Keratinocyte (primary cell): ENCODE data around the gene JAKMIP3. TPM values are rescaled to one million over a fixed set of nuclear protein-coding genes. Genes with fewer than 3 reads are reported as not detected.

Source experiments
- DNase-seq: peaks from one replicate; pipeline ENCODE4 v3.0.0-alpha.2; 2011; ENCODE audit warnings: low read depth, missing footprints, low spot score
- FAIRE-seq: peaks from 2 replicates; lab custom pipeline; 2011; peaks lifted over from hg19 to GRCh38; lab: Jason Lieb, UNC
- H2AFZ ChIP-seq: 2 replicates; pipeline ENCODE4 v1.6.0; 2012; ENCODE audit warnings: low read length, control low read depth, inconsistent platforms; ENCODE audit not compliant: control insufficient read depth
- H3K27ac ChIP-seq: 2 replicates; pipeline ENCODE4 v1.5.1; 2011; ENCODE audit warnings: low read length; ENCODE audit not compliant: control insufficient read depth, insufficient read depth
- H3K27me3 ChIP-seq: 3 replicates; pipeline ENCODE4 v1.6.0; 2011; ENCODE audit warnings: low read length; ENCODE audit not compliant: control insufficient read depth, insufficient read depth; ENCODE audit errors: extremely low read depth
- H3K36me3 ChIP-seq, 2 experiments: 2 replicates in 1 of 2; 3 replicates in 1 of 2; pipeline ENCODE4 v1.5.1; 2011; ENCODE audit warnings: low read length in 2 of 2, mild to moderate bottlenecking in 1 of 2; ENCODE audit not compliant: control insufficient read depth in 2 of 2, insufficient read depth in 2 of 2; ENCODE audit errors: extremely low read depth in 1 of 2
- H3K4me1 ChIP-seq: 3 replicates; pipeline ENCODE4 v1.5.1; 2011; ENCODE audit warnings: low read length; ENCODE audit not compliant: control insufficient read depth, insufficient read depth; ENCODE audit errors: extremely low read depth
- H3K4me2 ChIP-seq: 3 replicates; pipeline ENCODE4 v1.6.0; 2011; ENCODE audit warnings: low read depth, low read length; ENCODE audit not compliant: control insufficient read depth, insufficient read depth; ENCODE audit errors: extremely low read depth
- H3K4me3 ChIP-seq, 3 experiments: fragments of 200-600 bp in 1 of 3; sonication (generic) in 1 of 3; 2 replicates in 2 of 3; 3 replicates in 1 of 3; pipeline ENCODE4 v1.5.1; 2011 to 2016; ENCODE audit warnings: low read length in 3 of 3, mild to moderate bottlenecking in 3 of 3, control low read depth in 2 of 3, inconsistent platforms in 1 of 3, low read depth in 1 of 3, mixed read lengths in 1 of 3, mixed run types in 1 of 3, moderate library complexity in 1 of 3; ENCODE audit not compliant: control insufficient read depth in 2 of 3, insufficient read depth in 2 of 3; ENCODE audit errors: extremely low read depth in 1 of 3
- H3K79me2 ChIP-seq: 2 replicates; pipeline ENCODE4 v1.6.0; 2012; ENCODE audit warnings: low read length; ENCODE audit not compliant: control insufficient read depth, insufficient read depth
- H3K9ac ChIP-seq: 3 replicates; pipeline ENCODE4 v1.6.0; 2011; ENCODE audit warnings: low read length; ENCODE audit not compliant: control insufficient read depth, insufficient read depth; ENCODE audit errors: extremely low read depth
- H3K9me1 ChIP-seq: 3 replicates; pipeline ENCODE4 v1.6.0; 2011; ENCODE audit warnings: low read length; ENCODE audit not compliant: control insufficient read depth, insufficient read depth; ENCODE audit errors: extremely low read depth
- H3K9me3 ChIP-seq: 2 replicates; pipeline ENCODE4 v1.5.1; 2012; ENCODE audit warnings: low read depth, low read length; ENCODE audit not compliant: control insufficient read depth
- H4K20me1 ChIP-seq: 3 replicates; pipeline ENCODE4 v1.6.0; 2011; ENCODE audit warnings: low read length; ENCODE audit not compliant: control insufficient read depth, insufficient read depth; ENCODE audit errors: extremely low read depth
- CTCF ChIP-seq, 3 experiments: IDR thresholded peaks in 1 of 3; conservative IDR thresholded peaks in 1 of 3; optimal IDR thresholded peaks in 1 of 3; 2 replicates in 2 of 3; 3 replicates in 1 of 3; pipeline versions ENCODE3 to v1.5.1; 2011; ENCODE audit warnings: low read length in 3 of 3, mild to moderate bottlenecking in 3 of 3, moderate library complexity in 2 of 3, control low read depth in 1 of 3, inconsistent platforms in 1 of 3; ENCODE audit not compliant: insufficient read depth in 2 of 3; ENCODE audit errors: extremely low read depth in 1 of 3
- EZH2 ChIP-seq: IDR thresholded peaks from one replicate; pipeline ENCODE4 v1.6.1; 2012; ENCODE audit warnings: inconsistent platforms, mild to moderate bottlenecking, low read length, moderate library complexity
- dilution Hi-C: fragments of 300-500 bp; cut with MboI; formaldehyde crosslinking; loops from one replicate; pipeline ENCODE4 v1.7.0; 2020; ENCODE audit warnings: low sequenced_read_pairs; ENCODE audit not compliant: extremely low pct_ligation_motif_present
- polyA plus RNA-seq, 5 experiments: library from polyadenylated mRNA; depleted of rRNA in 3 of 5; stranded (reverse) in 3 of 5; stranded (forward) in 1 of 5; unstranded in 1 of 5; fragments of >200 nt; gene quantifications; 1 replicate in 1 of 5; 2 replicates in 3 of 5; 3 replicates in 1 of 5; pipeline versions ENCODE4 v1.2.1 to v1.2.3, GENCODE V29; 2011 to 2012; ENCODE audit warnings: missing spikeins in 2 of 5, low read depth in 1 of 5, low replicate concordance in 1 of 5

Gene JAKMIP3
- polyA plus RNA-seq, 1 donor (not counting 4 experiments of a cell fraction or from before 2014, with no cell fraction given), result 0.05 TPM

GRCh38 chr10:132037676-132037975 is 28.1 kb upstream of the JAKMIP3 start:
- Histone ChIP-seq H3K9ac (no peak overlapping the region), H3K4me3 (no peak overlapping the region), H3K9me3 (no peaks in the 10 kb centered on the region), H3K4me1 (no peaks in the 10 kb centered on the region), H3K4me2 (no peak overlapping the region), H3K36me3 (no peaks in the 10 kb centered on the region), H4K20me1 (no peaks in the 10 kb centered on the region), H3K27ac (no peak overlapping the region), H3K27me3 (peaks cover 34% of the 10 kb centered on the region), H3K9me1 (no peaks in the 10 kb centered on the region), H3K79me2 (no peaks in the 10 kb centered on the region), H2AFZ (no peak overlapping the region)
- DNase-seq, result no peak
- no peak for FAIRE-seq
- dilution Hi-C loops, result no loop called here
- TF ChIP-seq CTCF (optimal IDR thresholded peaks at IDR 0.05 in 1 of 3, IDR thresholded peaks at IDR 0.05 in 1 of 3, conservative IDR thresholded peaks at IDR 0.05 in 1 of 3; ENCODE audit: extremely low read depth in 1 of 3, insufficient read depth in 2 of 3, low read length in 3 of 3), result no peak
- no peak for TF ChIP-seq EZH2

- Histone ChIP-seq H4K20me1 (no peaks in the 10 kb centered on the region), H3K27ac (no peak overlapping the region), H3K9me3 (no peaks in the 10 kb centered on the region), H3K4me1 (no peaks in the 10 kb centered on the region), H3K36me3 (no peaks in the 10 kb centered on the region), H3K4me3 (no peak overlapping the region), H3K9ac (no peak overlapping the region), H3K4me2 (no peak overlapping the region), H3K9me1 (no peaks in the 10 kb centered on the region), H2AFZ (no peak overlapping the region), H3K79me2 (no peaks in the 10 kb centered on the region), H3K27me3 (peaks cover 39% of the 10 kb centered on the region)
- FAIRE-seq, result no peak
- dilution Hi-C loops, result no loop called here
- TF ChIP-seq EZH2 (no peak), CTCF (optimal IDR thresholded peaks at IDR 0.05 in 1 of 3, IDR thresholded peaks at IDR 0.05 in 1 of 3, conservative IDR thresholded peaks at IDR 0.05 in 1 of 3; ENCODE audit: extremely low read depth in 1 of 3, insufficient read depth in 2 of 3, low read length in 3 of 3) (no peak)
- no peak for DNase-seq
These were observed 26.4 kb upstream of the JAKMIP3 start for GRCh38 chr10:132039371-132039770.
